HEK293 (cell line): ENCODE data around the gene ERCC1.

Source experiments
- GLIS1 ChIP-seq: fragments of 450-650 bp; formaldehyde crosslinking; IDR thresholded peaks from 2 replicates; pipeline ENCODE4 v1.5.1; 2016; ENCODE audit warnings: missing biosample characterization, missing genetic modification characterization
- KLF7 ChIP-seq: fragments of 450-650 bp; formaldehyde crosslinking; IDR thresholded peaks from 2 replicates; pipeline ENCODE4 v1.5.1; 2016; ENCODE audit warnings: missing biosample characterization, missing genetic modification characterization, borderline replicate concordance
- KLF9 ChIP-seq: fragments of 450-650 bp; formaldehyde crosslinking; IDR thresholded peaks from 2 replicates; pipeline ENCODE4 v1.5.1; 2016; ENCODE audit warnings: missing biosample characterization, missing genetic modification characterization, low read depth
- SETDB1 ChIP-seq: IDR thresholded peaks from one replicate; pipeline ENCODE4 v1.6.1; 2017; ENCODE audit warnings: mild to moderate bottlenecking, low read length, moderate library complexity, mixed read lengths; ENCODE audit not compliant: insufficient read length
- SP2 ChIP-seq: fragments of 450-650 bp; formaldehyde crosslinking; IDR thresholded peaks from 2 replicates; pipeline ENCODE4 v1.5.1; 2016; ENCODE audit warnings: missing biosample characterization, missing genetic modification characterization
- SP3 ChIP-seq: fragments of 450-650 bp; formaldehyde crosslinking; IDR thresholded peaks from 2 replicates; pipeline ENCODE4 v1.5.1; 2016; ENCODE audit warnings: missing biosample characterization, missing genetic modification characterization
- TRIM28 ChIP-seq: IDR thresholded peaks from 2 replicates; pipeline ENCODE4 v1.6.1; 2011; ENCODE audit warnings: low read length, control low read depth, borderline replicate concordance
- YY1 ChIP-seq: fragments of 450-650 bp; formaldehyde crosslinking; IDR thresholded peaks from 2 replicates; pipeline ENCODE4 v1.5.1; 2018; ENCODE audit warnings: missing biosample characterization, missing genetic modification characterization
- ZFP37 ChIP-seq: fragments of 450-650 bp; formaldehyde crosslinking; IDR thresholded peaks from 2 replicates; pipeline ENCODE4 v1.5.1; 2016; ENCODE audit warnings: missing biosample characterization, missing genetic modification characterization
- ZNF140 ChIP-seq: fragments of 450-650 bp; formaldehyde crosslinking; IDR thresholded peaks from 2 replicates; pipeline ENCODE4 v1.5.1; 2016; ENCODE audit warnings: missing biosample characterization, missing genetic modification characterization
- ZNF239 ChIP-seq: fragments of 450-650 bp; formaldehyde crosslinking; IDR thresholded peaks from 2 replicates; pipeline ENCODE4 v1.5.1; 2016; ENCODE audit warnings: missing biosample characterization, missing genetic modification characterization
- ZNF280C ChIP-seq: fragments of 450-650 bp; formaldehyde crosslinking; IDR thresholded peaks from 2 replicates; pipeline ENCODE4 v1.5.1; 2016; ENCODE audit warnings: missing biosample characterization, missing genetic modification characterization
- ZNF324 ChIP-seq: fragments of 450-650 bp; formaldehyde crosslinking; IDR thresholded peaks from 2 replicates; pipeline ENCODE4 v1.5.1; 2016; ENCODE audit warnings: missing biosample characterization, missing genetic modification characterization
- ZNF350 ChIP-seq: fragments of 450-650 bp; formaldehyde crosslinking; IDR thresholded peaks from 2 replicates; pipeline ENCODE4 v1.5.0; 2017; ENCODE audit warnings: missing biosample characterization, mild to moderate bottlenecking, missing genetic modification characterization
- ZNF394 ChIP-seq: fragments of 450-650 bp; formaldehyde crosslinking; IDR thresholded peaks from 2 replicates; pipeline ENCODE4 v1.5.1; 2016; ENCODE audit warnings: missing biosample characterization, missing genetic modification characterization, mild to moderate bottlenecking, moderate library complexity, borderline replicate concordance
- ZNF449 ChIP-seq: fragments of 450-650 bp; formaldehyde crosslinking; IDR thresholded peaks from 2 replicates; pipeline ENCODE4 v1.5.1; 2017; ENCODE audit warnings: missing biosample characterization, mild to moderate bottlenecking, missing genetic modification characterization, moderate library complexity
- ZNF518A ChIP-seq: fragments of 450-650 bp; formaldehyde crosslinking; conservative IDR thresholded peaks from 2 replicates; pipeline ENCODE4 v1.5.1; 2016; ENCODE audit warnings: low read depth, missing biosample characterization, missing genetic modification characterization
- ZNF548 ChIP-seq: fragments of 450-650 bp; formaldehyde crosslinking; IDR thresholded peaks from 2 replicates; pipeline ENCODE4 v1.5.1; 2016; ENCODE audit warnings: missing biosample characterization, missing genetic modification characterization
- ZNF654 ChIP-seq: fragments of 450-650 bp; formaldehyde crosslinking; IDR thresholded peaks from 2 replicates; pipeline ENCODE4 v1.5.1; 2016; ENCODE audit warnings: low read depth, missing biosample characterization, missing genetic modification characterization
- ZNF692 ChIP-seq: fragments of 450-650 bp; formaldehyde crosslinking; IDR thresholded peaks from 2 replicates; pipeline ENCODE4 v1.5.1; 2016; ENCODE audit warnings: missing biosample characterization, missing genetic modification characterization
- ZNF830 ChIP-seq: fragments of 450-650 bp; IDR thresholded peaks from 2 replicates; pipeline ENCODE4 v1.5.0; 2018; ENCODE audit warnings: missing biosample characterization, missing genetic modification characterization, low read depth, mild to moderate bottlenecking, moderate library complexity
- TF ChIP-seq, protein P1 (sequence below): fragments of 450-650 bp; formaldehyde crosslinking; IDR thresholded peaks from 2 replicates; pipeline ENCODE4 v1.5.1; 2016; ENCODE audit warnings: missing biosample characterization, missing genetic modification characterization
- TF ChIP-seq, protein P2 (sequence below): fragments of 450-650 bp; formaldehyde crosslinking; IDR thresholded peaks from 2 replicates; pipeline ENCODE4 v1.5.1; 2016; ENCODE audit warnings: missing biosample characterization, missing genetic modification characterization

Gene ERCC1

DNA sequence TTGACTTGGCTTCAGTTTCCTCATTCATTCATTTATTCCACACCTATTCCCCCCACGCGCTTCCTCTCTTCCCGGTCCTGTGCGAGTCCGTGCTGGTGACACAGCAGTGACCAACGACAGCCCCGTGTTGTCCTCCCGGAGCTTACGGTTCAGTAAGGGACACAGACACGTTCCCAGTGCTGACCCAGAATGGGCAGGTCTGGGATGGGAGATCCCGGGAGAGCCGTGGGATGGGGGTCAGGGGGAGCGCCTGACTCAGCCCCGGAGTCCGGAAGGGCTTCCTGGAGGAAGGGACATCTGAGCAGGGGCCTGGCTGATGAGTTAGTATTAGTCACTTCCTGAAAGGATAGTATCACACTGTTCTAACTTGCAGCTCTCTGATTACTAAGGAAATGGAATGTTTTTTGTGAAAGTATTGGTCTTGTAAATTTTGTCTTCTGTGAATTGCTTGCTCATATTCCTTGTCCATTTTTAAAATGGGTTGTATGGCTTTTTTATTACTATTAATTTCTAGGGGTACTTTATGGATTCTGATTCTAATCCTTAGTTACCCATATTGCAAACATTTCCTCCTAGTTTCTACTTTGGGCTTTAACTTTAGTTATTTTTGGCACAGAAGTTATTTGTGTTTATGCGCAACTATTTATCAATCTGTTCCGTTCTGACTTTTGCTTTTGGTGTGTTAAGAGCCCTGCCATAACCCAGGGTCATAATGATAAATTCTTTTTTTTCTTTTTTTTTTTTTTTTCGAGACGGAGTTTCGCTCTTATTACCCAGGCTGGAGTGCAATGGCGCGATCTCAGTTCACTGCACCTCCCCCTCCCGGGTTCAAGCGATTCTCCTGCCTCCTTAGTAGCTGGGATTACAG lies 708 bp upstream of the ERCC1 start (continued):
- TF ChIP-seq ZNF518A (tag by site-specific recombination) (no peak), ZNF324 (tag by site-specific recombination) (no peak), YY1 (tag by site-specific recombination) (no peak; the same call in 1 of the 2 replicates), ZNF239 (tag by site-specific recombination) (0 out of 2 replicates have a peak, but pooled peaks have one; percentile 4), ZNF830 (tag by site-specific recombination) (no peak), GLIS1 (tag by site-specific recombination) (peak; percentile 71), SP3 (no peak), ZNF280C (tag by site-specific recombination) (no peak), ZNF548 (tag by site-specific recombination) (no peak), TRIM28 (no peak), ZNF350 (tag by site-specific recombination) (no peak), ZNF449 (tag by site-specific recombination) (no peak; the same call in 1 of the 2 replicates), KLF7 (tag by site-specific recombination) (no peak), SETDB1 (no peak), ZNF394 (tag by site-specific recombination) (no peak), KLF9 (no peak), ZNF654 (tag by site-specific recombination) (no peak), SP2 (tag by site-specific recombination) (peak; percentile 44), ZNF692 (tag by site-specific recombination) (peak; percentile 12), ZFP37 (tag by site-specific recombination) (peak; percentile 75), ZNF140 (tag by site-specific recombination) (no peak)
- TF ChIP-seq, protein P1, sequence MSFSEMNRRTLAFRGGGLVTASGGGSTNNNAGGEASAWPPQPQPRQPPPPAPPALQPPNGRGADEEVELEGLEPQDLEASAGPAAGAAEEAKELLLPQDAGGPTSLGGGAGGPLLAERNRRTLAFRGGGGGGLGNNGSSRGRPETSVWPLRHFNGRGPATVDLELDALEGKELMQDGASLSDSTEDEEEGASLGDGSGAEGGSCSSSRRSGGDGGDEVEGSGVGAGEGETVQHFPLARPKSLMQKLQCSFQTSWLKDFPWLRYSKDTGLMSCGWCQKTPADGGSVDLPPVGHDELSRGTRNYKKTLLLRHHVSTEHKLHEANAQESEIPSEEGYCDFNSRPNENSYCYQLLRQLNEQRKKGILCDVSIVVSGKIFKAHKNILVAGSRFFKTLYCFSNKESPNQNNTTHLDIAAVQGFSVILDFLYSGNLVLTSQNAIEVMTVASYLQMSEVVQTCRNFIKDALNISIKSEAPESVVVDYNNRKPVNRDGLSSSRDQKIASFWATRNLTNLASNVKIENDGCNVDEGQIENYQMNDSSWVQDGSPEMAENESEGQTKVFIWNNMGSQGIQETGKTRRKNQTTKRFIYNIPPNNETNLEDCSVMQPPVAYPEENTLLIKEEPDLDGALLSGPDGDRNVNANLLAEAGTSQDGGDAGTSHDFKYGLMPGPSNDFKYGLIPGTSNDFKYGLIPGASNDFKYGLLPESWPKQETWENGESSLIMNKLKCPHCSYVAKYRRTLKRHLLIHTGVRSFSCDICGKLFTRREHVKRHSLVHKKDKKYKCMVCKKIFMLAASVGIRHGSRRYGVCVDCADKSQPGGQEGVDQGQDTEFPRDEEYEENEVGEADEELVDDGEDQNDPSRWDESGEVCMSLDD (tag by site-specific recombination) = peak; percentile 66; the same call in 1 of the 2 replicates
- TF ChIP-seq, protein P2, sequence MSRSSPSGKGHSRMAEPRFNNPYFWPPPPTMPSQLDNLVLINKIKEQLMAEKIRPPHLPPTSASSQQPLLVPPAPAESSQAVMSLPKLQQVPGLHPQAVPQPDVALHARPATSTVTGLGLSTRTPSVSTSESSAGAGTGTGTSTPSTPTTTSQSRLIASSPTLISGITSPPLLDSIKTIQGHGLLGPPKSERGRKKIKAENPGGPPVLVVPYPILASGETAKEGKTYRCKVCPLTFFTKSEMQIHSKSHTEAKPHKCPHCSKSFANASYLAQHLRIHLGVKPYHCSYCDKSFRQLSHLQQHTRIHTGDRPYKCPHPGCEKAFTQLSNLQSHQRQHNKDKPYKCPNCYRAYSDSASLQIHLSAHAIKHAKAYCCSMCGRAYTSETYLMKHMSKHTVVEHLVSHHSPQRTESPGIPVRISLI (tag by site-specific recombination) = peak; percentile 95
